HG03066 (cell line): ENCODE data around the gene GPR107.

ENCODE experiments used
- ATAC-seq: cut with Tn5 transposase; IDR thresholded peaks from one replicate; pipeline ENCODE4 v1.9.1; 2021; ENCODE audit warnings: low read depth; ENCODE audit not compliant: unreplicated experiment

Gene GPR107

DNA sequence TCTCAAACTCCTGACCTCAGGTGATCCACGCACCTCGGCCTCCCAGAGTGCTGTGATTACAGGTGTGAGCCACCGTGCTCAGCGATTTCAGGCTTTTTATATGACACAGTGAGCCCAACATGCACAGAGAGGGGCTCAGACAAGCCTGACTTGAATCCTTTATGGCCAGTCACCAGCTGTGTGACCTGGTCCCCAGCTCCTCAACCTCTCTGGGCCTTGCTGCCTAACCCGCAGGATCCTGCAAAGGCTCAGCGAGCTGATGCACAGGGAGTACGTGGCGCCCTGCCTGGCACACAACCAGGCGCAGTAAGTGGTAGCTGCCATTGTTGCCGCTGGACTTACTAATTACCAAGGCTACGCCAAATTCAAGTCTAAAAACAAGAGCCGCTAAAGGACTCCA lies 101.9 kb downstream of the GPR107 start:
- no peak for ATAC-seq

GRCh38 chr9:130156672-130157071 lies 103.0 kb downstream of the GPR107 start:
- no peak for ATAC-seq

DNA sequence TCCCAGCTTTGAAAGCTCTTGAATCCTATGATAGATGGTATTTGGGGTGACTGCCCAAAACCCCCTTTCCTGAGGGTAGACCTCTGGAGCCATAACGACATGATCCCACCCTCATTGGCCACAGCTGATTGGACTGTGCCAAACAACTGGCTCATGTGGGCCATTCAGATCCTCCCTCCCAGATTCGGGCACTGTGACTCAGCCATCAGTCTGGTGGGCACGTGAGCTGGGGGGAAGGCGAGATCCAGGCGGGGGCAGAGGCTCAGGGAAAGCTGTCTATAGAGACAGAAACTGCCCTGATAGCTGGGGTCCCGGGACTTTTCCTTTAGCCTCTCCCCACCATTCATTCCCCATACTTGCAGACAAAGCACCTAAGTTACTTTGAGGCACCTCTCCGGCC lies 103.4 kb downstream of the GPR107 start:
- no peak for ATAC-seq

DNA sequence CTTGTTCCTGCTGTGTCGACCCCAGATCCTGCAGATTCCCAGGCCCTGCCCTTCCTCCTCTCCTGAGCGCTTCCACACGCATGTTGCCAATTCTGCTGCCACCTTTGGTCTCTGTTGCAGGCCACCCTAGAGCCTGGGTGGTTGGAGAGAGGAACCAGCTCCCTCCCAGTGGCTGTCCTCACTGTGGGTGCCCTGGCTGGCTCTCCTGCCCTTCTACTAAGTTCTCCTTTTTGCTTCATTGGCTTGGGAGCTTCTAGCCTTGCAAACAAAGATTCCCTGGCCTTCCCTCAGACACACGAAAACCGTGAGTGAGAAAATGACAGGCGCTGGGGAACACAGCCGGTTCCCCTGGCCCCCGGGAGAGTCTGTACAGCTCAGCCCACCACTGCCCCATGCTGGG lies 104.3 kb downstream of the GPR107 start:
- no peak for ATAC-seq

GRCh38 chr9:130159057-130159456 lies 105.4 kb downstream of the GPR107 start:
- ATAC-seq = no peak

DNA sequence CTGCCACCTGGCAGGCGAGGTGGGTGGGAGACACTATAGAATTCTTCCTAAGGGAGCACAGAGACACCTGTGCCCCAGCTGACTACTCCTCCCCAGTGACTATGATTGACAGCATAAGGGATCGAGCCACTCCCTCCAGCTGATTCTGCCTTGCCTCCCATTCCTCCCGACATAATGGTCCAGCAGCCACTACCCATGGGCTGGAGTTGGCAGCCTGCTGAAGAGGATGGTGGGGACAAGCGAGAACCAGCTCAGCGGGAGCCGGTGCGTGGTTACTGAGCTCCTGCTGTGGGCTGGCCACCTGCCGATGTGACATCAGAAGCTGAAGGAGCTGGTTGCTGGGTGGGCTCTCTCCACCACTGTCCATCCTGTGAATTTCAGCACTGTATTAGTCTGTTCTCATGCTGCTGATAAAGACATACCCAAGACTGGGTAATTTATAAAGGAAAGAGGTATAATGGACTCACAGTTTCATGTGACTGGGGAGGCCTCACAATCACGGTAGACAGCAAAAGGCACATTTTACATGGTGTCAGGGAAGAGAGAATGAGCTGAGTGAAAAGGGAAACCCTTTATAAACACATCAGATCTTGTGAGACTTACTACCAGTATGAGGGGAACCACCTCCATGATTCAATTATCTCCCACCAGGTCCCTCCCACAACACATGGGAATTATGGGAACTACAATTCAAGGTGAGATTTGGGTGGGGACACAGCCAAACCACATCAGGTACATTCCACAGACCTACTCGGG lies 106.4 kb downstream of the GPR107 start:
- no peak for ATAC-seq

GRCh38 chr9:130160862-130161470 lies 107.3 kb downstream of the GPR107 start:
- no peak for ATAC-seq

DNA sequence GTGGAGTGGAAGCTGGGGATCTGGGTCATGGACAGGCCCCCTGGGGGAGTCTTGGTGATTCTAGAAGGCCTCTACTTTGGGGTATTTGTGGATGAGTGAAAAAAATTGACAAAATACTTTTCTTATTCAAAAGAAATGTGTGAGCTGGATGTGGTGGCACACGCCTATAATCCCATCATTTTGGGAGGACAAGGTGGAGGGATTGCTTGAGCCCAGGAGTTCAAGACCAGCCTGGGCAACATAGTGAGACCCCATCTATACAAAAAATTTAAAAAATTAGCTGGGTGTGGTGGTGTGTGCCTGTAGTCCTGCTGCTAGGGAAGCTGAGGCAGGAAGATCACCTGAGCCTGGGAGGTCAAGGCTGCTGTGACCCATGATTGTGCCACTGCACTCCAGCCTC lies 111.9 kb downstream of the GPR107 start:
- ATAC-seq = no peak

DNA sequence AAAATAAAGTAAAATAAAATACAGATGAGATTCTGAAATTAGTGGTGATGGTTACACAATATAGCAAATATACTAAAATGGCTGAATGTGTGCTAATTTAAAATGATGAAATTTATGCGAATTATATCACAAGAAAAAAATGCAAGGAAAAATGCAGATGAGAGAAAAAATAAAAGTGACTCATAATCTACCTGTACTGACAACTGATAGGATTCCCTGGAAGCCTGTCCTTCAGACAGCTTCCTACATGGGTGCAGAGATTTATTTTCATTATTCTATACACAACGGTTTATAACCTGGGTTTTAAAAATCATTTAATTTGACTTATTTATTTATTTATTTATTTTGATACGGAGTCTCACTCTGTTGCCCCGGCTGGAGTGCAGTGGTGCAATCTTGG lies 112.7 kb downstream of the GPR107 start:
- no peak for ATAC-seq

DNA sequence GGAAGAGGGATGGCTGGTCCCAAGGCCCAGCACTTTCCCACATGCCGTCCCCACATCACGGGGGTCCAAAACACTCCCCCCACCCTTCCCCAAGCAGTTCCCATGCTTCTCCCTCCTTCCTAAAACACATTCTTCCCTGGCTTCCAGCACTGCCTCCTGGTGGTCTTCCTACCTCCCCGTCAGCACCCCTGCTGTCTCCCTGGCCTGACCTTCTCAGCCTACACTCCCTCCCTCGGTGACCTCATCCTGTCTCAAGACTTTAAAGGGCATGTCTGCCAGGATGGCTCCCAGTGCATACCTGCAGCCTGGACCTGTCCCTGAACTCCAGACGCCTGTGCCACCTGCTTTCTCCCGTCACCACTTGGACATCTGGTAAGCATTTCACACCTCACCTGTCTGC lies 114.2 kb downstream of the GPR107 start:
- no peak for ATAC-seq

DNA sequence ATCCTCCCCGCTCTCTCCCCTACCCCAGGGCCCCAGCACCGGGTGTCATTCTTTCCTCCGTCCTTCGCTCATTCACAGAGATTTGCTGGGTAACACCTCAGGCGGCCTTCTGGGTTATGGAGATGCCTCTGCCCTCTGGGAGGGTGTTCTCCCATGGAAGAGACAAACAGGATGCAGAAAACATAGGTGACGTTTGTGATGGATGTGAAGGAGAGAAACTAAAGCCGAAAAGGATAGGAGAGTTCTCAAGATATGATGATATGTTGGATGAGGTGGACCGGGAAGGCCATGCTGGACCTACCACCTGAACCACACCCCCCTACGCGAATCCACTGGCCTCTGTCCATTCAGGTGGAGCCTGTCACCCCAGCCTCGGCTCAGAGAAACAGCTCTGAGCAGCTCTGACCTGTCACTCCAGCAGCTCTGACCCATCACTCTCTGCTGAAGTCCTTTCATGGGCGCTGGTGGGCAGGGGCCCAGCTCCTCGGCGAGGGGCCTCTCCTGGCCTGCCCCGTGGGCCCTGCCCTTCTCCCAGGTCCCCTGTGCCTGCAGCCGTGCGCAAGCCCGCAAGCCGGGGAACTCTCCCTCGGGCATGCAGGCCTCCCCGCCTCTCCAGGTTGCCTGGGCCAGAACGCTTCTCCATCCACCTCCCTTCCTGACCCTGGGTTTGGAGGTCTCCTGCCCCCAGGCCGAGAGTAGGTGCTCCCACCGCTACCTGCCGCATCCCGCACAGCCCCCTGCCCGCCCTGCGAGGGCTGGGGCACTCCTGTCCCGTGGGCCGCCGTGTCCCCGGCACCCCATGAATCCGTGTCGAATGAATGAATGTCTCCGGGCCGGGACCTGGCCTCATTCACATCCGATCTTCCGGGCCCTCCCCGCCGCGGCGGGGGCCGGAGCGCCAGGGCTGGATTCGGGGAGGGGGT lies 117.8 kb downstream of the GPR107 start:
- no peak for ATAC-seq

DNA sequence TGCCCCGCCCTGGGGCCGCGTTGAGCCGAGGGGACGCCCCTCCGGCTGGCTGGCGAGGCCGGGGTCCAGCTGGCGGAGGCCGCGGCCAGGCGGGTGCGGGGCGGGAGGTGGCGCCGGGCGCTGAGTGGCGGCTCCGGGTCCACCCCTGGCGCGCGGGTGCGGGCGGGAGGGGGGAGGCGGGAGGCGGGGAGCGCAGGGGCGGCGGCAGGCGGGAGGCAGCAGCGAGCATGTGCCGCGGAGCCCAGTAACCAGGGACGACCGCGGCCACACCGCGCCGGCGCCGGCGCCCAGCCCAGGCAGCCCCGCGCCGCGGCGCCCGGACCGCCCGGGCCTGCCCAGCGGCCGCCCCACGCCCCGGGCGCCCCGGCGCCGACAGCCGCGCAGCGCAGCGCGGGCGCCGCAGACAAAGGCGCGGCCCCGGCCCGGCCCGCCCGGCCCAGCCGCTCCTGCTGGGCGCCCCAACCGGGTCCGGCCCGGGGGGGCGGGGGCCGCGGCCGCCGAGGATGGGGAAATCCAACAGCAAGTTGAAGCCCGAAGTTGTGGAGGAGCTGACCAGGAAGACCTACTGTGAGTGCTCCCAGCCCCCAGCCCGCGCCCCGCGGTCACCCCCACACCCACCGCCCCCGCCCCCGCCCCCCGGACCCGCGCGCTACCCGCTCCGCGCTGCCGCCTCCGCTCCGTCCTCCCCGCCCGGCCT lies 118.6 kb downstream of the GPR107 start, which contains the start of gene NCS1:
Gene NCS1 (plus strand): TSS at position 244 of the 697 bp plus-strand sequence. CDS start 260 bp downstream, at position 504.
- no peak for ATAC-seq

GRCh38 chr9:130172858-130173665 lies 119.4 kb downstream of the GPR107 start:
- no peak for ATAC-seq

GRCh38 chr9:130173666-130173983 lies 119.9 kb downstream of the GPR107 start:
- ATAC-seq = no peak

DNA sequence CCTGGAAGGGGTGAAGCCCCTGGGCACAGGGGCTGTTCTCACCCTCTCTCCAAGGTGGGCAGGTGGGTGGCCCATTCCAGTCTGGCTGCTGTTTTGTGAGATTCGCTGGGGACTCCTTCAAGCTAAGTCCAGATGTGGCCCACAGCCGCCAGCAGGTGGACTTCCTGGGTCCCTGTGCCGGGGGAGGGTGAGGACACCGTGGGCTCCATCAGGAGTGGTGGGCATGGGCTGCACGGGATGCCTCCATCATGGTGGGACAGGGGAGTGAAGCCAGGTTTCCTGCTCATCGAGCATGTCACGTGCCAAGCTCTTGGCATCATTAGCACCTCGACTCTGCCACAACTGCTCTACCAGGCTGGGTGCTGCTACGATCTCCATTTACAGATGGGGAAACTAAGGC lies 120.3 kb downstream of the GPR107 start:
- no peak for ATAC-seq

DNA sequence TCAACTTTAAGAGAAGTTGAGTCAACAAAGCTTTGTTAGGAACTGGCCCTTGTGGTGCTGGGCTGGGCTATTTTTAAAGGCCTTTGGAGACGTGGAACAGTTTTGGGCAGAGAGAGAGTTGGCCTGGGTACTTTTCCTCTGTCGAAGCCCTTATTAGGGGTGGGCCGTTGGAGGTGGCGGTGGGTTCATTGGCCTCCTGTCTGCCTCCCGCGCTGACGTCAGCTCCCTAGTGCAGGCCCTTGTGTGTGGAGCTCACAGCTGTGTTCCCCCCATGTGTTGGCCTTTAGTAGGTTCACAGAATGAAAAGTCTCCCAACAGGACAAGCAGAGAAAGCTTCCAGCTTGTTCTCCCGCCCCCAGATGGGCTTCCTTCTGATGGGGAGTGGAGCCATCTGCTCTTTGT lies 121.2 kb downstream of the GPR107 start:
- ATAC-seq = no peak

DNA sequence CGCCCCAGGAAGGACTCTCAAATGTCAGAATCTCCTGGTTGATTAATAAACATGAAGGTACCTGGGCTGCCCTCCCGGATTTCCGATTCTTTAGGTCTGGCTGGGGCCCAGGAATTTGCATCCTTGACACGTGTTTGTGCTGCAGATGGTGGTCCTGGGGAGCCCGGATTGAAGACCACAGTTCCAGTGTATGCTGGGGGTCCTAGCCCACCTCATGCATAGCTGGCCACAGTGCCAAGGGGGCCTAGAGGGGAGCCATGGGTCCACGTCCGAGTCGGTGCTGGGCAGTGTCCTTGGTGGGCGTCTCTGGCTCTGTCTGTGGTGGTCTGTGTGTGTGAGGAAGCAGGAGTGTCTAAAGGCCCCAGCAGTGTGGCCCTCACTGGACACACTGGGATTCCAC lies 121.6 kb downstream of the GPR107 start:
- ATAC-seq = no peak

DNA sequence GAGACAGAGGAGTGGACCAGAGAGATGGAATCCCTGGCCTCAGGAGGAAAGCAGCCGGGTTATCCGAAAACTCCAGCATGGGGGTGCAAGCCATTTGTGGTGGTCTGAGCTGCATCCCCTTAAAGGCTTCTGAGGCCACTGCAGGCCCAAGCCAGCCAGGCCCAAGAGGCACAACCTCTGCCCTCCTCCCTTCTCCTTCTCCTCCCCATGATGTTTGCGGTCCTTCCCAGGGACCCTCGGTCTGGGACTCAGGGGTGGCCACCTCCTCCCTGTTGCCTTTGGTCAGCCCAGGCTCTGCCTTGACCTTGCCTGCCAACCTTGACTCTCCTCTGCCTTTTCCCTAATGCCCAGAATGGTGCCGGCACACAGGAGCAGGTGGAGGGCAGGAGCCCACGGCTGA lies 123.1 kb downstream of the GPR107 start:
- ATAC-seq = no peak

- no peak for ATAC-seq
Observed at GRCh38 chr9:130177898-130178805, 124.4 kb downstream of the GPR107 start.
